ENCODE data around the gene SNX24.

The SNX24 gene

DNA sequence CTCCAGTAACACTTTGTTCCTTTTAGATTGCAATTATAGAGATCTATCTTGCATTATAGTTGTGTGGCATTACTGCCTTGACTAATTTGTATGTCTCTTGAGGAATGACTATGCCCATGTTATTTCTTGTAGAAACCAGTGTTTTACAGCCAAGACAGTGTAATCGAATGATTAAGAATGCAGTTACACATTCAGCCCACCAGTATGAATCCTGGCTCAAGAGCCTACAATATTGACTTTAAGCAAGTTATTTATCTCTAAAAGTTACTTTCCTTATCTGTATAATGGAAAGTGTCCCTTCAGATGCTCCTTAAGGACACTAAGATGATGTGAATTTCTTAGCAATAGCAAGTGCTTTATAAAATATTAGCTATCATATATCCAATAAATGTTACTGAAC lies 9.7 kb upstream of the SNX24 start:
- DNase-seq (ENCODE audit: extremely low spot score), result no peak
- ChIA-PET POLR2A (no interaction called here), CTCF (no interaction called here)

DNA sequence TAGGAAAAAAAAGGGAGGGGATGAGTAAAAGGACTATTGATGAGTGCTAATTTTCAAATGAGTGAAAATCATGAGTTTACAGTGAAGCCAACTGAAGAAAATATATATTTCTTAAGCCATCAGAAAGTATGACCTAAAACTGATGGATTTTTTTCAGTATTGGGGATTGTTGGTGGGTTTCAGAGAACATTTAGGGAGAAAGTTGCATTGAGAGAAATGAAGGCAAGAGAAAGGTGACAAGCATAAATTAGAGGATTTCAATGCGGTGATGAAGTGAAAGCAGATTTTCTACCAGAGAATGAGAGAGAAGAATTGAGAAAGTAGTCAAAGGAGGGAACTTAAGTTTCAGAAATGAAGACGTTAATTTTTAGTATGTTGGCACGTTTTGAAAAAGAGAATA lies 8.5 kb upstream of the SNX24 start:
- DNase-seq (ENCODE audit: extremely low spot score), result no peak
- TF ChIP-seq, protein P1, sequence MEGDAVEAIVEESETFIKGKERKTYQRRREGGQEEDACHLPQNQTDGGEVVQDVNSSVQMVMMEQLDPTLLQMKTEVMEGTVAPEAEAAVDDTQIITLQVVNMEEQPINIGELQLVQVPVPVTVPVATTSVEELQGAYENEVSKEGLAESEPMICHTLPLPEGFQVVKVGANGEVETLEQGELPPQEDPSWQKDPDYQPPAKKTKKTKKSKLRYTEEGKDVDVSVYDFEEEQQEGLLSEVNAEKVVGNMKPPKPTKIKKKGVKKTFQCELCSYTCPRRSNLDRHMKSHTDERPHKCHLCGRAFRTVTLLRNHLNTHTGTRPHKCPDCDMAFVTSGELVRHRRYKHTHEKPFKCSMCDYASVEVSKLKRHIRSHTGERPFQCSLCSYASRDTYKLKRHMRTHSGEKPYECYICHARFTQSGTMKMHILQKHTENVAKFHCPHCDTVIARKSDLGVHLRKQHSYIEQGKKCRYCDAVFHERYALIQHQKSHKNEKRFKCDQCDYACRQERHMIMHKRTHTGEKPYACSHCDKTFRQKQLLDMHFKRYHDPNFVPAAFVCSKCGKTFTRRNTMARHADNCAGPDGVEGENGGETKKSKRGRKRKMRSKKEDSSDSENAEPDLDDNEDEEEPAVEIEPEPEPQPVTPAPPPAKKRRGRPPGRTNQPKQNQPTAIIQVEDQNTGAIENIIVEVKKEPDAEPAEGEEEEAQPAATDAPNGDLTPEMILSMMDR (IDR thresholded peaks at IDR 0.05; ENCODE audit: control extremely low read depth, extremely low read depth, low read depth, missing control alignments), result no peak
- ChIA-PET CTCF (no interaction called here), POLR2A (no interaction called here)

More for the DNA sequence above, 9.7 kb upstream of the SNX24 start:
- TF ChIP-seq, protein P1 (IDR thresholded peaks at IDR 0.05; ENCODE audit: control extremely low read depth, extremely low read depth, low read depth, missing control alignments), result no peak

DNA sequence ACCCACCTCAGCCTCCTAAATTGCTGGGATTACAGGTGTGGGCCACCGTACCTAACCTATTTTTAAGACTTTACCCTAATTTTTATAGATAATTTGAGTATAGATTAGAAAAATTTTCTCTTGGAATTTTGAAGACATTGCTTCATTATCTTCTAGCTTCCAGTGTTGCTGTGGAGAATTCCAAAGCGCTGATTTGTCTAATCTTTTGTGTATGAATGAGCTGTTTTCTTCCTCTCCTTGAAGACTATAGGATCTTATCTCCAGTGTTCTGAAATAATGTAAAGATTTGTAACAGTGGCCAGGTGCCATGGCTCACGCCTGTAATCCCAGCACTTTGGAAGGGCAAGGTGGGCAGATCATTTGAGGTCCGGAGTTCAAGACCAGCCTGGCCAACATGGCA lies 5.7 kb upstream of the SNX24 start:
- ChIA-PET CTCF (interaction anchor here (1.8 kb wide), 1 partner anchor 10 kb away, joined by 5 read pairs; no protein-coding TSS in a partner anchor), POLR2A (interaction anchor here (0.7 kb wide), 1 partner anchor 12 kb away, joined by 4 read pairs; no protein-coding TSS in a partner anchor)
- TF ChIP-seq, protein P1 (IDR thresholded peaks at IDR 0.05; ENCODE audit: control extremely low read depth, extremely low read depth, low read depth, missing control alignments), result no peak
- DNase-seq (ENCODE audit: extremely low spot score), result no peak

DNA sequence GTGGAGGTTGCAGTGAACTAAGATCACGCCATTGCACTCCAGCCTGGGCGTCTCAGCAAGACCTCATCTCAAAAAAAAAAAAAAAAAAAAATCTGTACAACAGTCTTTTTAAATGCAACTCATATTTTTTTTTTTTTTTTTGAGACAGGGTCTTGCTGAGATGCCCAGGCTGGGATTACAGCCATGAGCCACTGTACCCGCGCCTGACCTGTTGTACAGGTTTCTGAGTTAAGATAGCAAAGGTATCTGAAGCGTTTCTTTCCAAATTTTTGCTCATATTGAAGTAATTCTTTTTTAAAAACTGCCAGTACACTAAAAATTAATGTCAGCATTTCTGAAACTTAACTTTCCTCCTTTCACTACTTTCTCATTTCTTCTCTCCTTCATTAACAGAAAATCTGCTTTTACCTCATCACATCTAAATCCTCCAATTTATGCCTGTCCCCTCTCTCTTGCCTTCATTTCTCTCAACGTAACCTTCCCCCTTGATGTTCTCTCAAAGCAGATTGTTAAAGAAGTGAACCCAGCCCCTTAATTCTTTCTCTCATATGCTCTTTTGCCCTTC lies 3.3 kb upstream of the SNX24 start:
- DNase-seq (ENCODE audit: extremely low spot score), result no peak
- POLR2A ChIA-PET, result no interaction called here
- CTCF ChIA-PET, result no interaction called here
- TF ChIP-seq, protein P1 (IDR thresholded peaks at IDR 0.05; ENCODE audit: control extremely low read depth, extremely low read depth, low read depth, missing control alignments), result no peak

DNA sequence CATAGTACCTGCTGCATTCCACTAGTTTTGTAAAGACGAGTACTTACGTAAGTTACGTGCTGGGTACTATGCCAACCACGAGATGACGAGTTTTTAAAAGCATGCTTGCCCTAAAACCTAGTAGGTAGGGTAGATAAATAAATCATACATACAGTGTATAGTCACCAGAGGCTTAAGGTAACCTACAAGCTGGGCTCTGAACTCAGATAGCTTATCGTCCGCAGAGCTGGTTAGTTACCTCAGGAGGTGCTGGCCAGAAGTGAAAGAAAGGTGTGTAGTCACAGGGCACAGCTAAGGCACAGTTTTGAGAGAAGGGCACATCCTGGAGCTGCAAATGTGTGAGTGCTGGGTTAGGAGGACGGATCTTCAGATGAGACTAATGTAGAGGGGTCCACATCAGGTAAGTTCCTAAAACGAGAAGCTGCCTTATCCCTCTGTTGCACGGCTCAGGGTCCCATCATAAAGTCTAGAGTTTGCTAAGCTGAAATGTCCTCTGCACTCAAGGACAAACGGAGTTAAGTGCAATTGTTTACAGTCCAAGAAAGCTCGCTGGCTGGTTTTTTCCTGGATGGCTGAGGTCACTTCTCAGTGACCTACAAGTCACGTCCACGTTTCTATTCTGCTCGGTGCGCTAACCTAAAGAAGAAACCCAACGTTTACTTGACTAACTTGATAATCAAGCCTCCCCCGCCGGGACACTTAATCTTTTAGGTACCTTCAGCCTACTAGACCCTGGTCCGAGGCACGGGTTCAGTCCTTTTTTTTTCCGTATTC lies 1.1 kb upstream of the SNX24 start:
- POLR2A ChIA-PET, result no interaction called here
- CTCF ChIA-PET, result interaction anchor here (0.8 to 2.6 kb wide), 3 partner anchors 62 to 579 kb away, joined by 3 to 10 read pairs (median 5); partner anchors contain the start of gene CEP120
- TF ChIP-seq, protein P1 (IDR thresholded peaks at IDR 0.05; ENCODE audit: control extremely low read depth, extremely low read depth, low read depth, missing control alignments), result no peak
- peak; percentile 9 for DNase-seq (ENCODE audit: extremely low spot score)

DNA sequence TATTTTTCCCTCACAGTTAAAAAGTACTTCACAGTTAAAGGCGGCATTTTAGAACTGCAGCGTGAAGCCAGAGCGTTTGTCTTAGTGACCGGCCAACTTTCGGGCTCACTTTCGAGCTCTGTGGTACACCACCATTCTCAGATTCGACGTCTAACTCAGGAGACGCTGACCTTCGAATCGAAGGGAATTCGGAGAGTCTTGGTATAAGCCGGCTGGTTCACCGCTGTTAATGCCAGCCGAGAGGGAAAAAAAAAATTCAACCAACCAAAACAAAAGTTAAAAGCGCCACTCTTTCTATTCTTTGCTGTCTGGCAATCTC lies 544 bp upstream of the SNX24 start:
- ChIA-PET CTCF (interaction anchor here (0.8 to 2.6 kb wide), 3 partner anchors 63 to 578 kb away, joined by 3 to 10 read pairs (median 5); partner anchors contain the start of gene CEP120), POLR2A (no interaction called here)
- peak; percentile 40 for DNase-seq (ENCODE audit: extremely low spot score)
- TF ChIP-seq, protein P1 (IDR thresholded peaks at IDR 0.05; ENCODE audit: control extremely low read depth, extremely low read depth, low read depth, missing control alignments), result no peak
